H1 (cell line): Measurements from ENCODE around the gene LSM11. TPM values are rescaled to one million over a fixed set of nuclear protein-coding genes. Genes with fewer than 3 reads are reported as not detected.

ENCODE experiments used
- CTCF ChIA-PET: fragments of 300-600 bp; sonication (Branson Sonifier 250); formaldehyde crosslinking; loops from one replicate; lab custom pipeline; 2021; ENCODE audit not compliant: partially characterized antibody; lab: Charles Lee
- POLR2A ChIA-PET: fragments of 300-600 bp; sonication (Branson Sonifier 250); formaldehyde crosslinking; loops from one replicate; lab custom pipeline; 2021; ENCODE audit warnings: inconsistent platforms; ENCODE audit not compliant: partially characterized antibody; lab: Charles Lee
- DNase-seq, 2 experiments: peaks; one replicate each; pipeline versions ENCODE4 v3.0.0 to v3.0.0-alpha.2; 2010 to 2022; ENCODE audit warnings: low spot score in 2 of 2, low read depth in 1 of 2, mixed read lengths in 1 of 2
- FAIRE-seq: peaks from 2 replicates; lab custom pipeline; 2011; peaks lifted over from hg19 to GRCh38; lab: Jason Lieb, UNC
- H2AFZ ChIP-seq: 2 replicates; pipeline ENCODE4 v1.8.1; 2012; ENCODE audit warnings: low read length, inconsistent platforms
- H2AK5ac ChIP-seq: 2 replicates; pipeline ENCODE4 v1.6.1; 2013; ENCODE audit warnings: low read depth, low read length
- H2BK120ac ChIP-seq: replicated peaks from 2 replicates; pipeline ENCODE3; 2013; ENCODE audit warnings: low read depth, low read length, inconsistent platforms
- H2BK12ac ChIP-seq: 2 replicates; pipeline ENCODE4 v1.6.1; 2013; ENCODE audit warnings: low read depth, low read length
- H2BK15ac ChIP-seq: 2 replicates; pipeline ENCODE4 v1.6.1; 2013; ENCODE audit warnings: low read length
- H2BK20ac ChIP-seq: 2 replicates; pipeline ENCODE4 v1.6.1; 2013; ENCODE audit warnings: low read length
- H2BK5ac ChIP-seq: 2 replicates; pipeline ENCODE4 v1.6.1; 2013; ENCODE audit warnings: low read depth, low read length
- H3K14ac ChIP-seq: 2 replicates; pipeline ENCODE4 v1.6.1; 2013; ENCODE audit warnings: inconsistent platforms; ENCODE audit not compliant: insufficient read length
- H3K18ac ChIP-seq: 2 replicates; pipeline ENCODE4 v1.6.1; 2013; ENCODE audit warnings: low read length; ENCODE audit errors: extremely low read depth
- H3K23ac ChIP-seq: 2 replicates; pipeline ENCODE4 v1.6.1; 2013; ENCODE audit warnings: inconsistent platforms; ENCODE audit not compliant: insufficient read length
- H3K23me2 ChIP-seq: 2 replicates; pipeline ENCODE4 v1.6.1; 2013; ENCODE audit warnings: low read depth, low read length
- H3K27ac ChIP-seq: 2 replicates; pipeline ENCODE4 v1.6.1; 2011; ENCODE audit warnings: low read depth, low read length, inconsistent platforms
- H3K27me3 ChIP-seq, 4 experiments: replicated peaks in 1 of 4; 1 replicate in 1 of 4; 2 replicates in 3 of 4; pipeline versions ENCODE4 v1.6.1 to v1.8.1; 2011 to 2013; ENCODE audit warnings: low read length in 3 of 4, mild to moderate bottlenecking in 3 of 4, inconsistent platforms in 2 of 4, mixed read lengths in 2 of 4, moderate library complexity in 1 of 4; ENCODE audit not compliant: control insufficient read depth in 3 of 4, insufficient read depth in 3 of 4; ENCODE audit errors: extremely low read depth in 1 of 4
- H3K36me3 ChIP-seq, 4 experiments: 2 replicates each; pipeline versions ENCODE4 v1.6.1 to v1.8.1; 2011 to 2013; ENCODE audit warnings: mild to moderate bottlenecking in 4 of 4, low read length in 3 of 4, moderate library complexity in 2 of 4, control low read depth in 1 of 4, inconsistent platforms in 1 of 4; ENCODE audit not compliant: insufficient read depth in 4 of 4, control insufficient read depth in 2 of 4
- H3K4ac ChIP-seq: replicated peaks from 2 replicates; pipeline ENCODE3; 2013; ENCODE audit warnings: low read length, low read depth, mixed read lengths, inconsistent platforms; ENCODE audit not compliant: insufficient read length
- H3K4me1 ChIP-seq, 4 experiments: replicated peaks in 1 of 4; 1 replicate in 1 of 4; 2 replicates in 3 of 4; pipeline versions ENCODE4 v1.6.1 to v1.8.1; 2011 to 2013; ENCODE audit warnings: low read length in 3 of 4, inconsistent platforms in 2 of 4, mixed read lengths in 1 of 4; ENCODE audit not compliant: insufficient read depth in 4 of 4, control insufficient read depth in 3 of 4
- H3K4me2 ChIP-seq, 2 experiments: 2 replicates each; pipeline versions ENCODE4 v1.6.1 to v1.8.1; 2011 to 2013; ENCODE audit warnings: low read depth in 2 of 2, low read length in 2 of 2, control low read depth in 1 of 2, inconsistent platforms in 1 of 2, mild to moderate bottlenecking in 1 of 2; ENCODE audit not compliant: insufficient read depth in 1 of 2
- H3K4me3 ChIP-seq, 4 experiments: fragments of 200-600, 300-600 bp in 1 of 4; sonication (generic), shearing (Covaris generic), sonication (Bioruptor Twin) in 1 of 4; 2 replicates each; pipeline versions ENCODE4 v1.5.1 to v1.8.1; 2011 to 2016; ENCODE audit warnings: low read length in 4 of 4, low read depth in 3 of 4, control low read depth in 2 of 4, inconsistent platforms in 2 of 4, mild to moderate bottlenecking in 2 of 4, mixed read lengths in 1 of 4, moderate library complexity in 1 of 4; ENCODE audit not compliant: insufficient read depth in 2 of 4; ENCODE audit errors: extremely low read depth in 1 of 4
- H3K56ac ChIP-seq: replicated peaks from 2 replicates; pipeline ENCODE3; 2013; ENCODE audit warnings: low read depth, mild to moderate bottlenecking, mixed read lengths, low read length, inconsistent platforms; ENCODE audit not compliant: insufficient read length
- H3K79me1 ChIP-seq: 2 replicates; pipeline ENCODE4 v1.6.1; 2013; ENCODE audit warnings: low read depth, low read length, control low read depth
- H3K79me2 ChIP-seq, 2 experiments: 2 replicates each; pipeline versions ENCODE4 v1.6.1 to v1.8.1; 2012 to 2013; ENCODE audit warnings: low read length in 2 of 2, mild to moderate bottlenecking in 2 of 2, inconsistent platforms in 1 of 2; ENCODE audit not compliant: insufficient read depth in 2 of 2, control insufficient read depth in 1 of 2
- H3K9ac ChIP-seq, 4 experiments: replicated peaks in 1 of 4; 1 replicate in 1 of 4; 2 replicates in 3 of 4; pipeline versions ENCODE4 v1.6.1 to v1.8.1; 2011 to 2013; ENCODE audit warnings: low read depth in 3 of 4, low read length in 3 of 4, control low read depth in 2 of 4, mild to moderate bottlenecking in 2 of 4, moderate library complexity in 2 of 4, inconsistent platforms in 1 of 4; ENCODE audit errors: extremely low read depth in 1 of 4
- H3K9me3 ChIP-seq, 2 experiments: 2 replicates each; pipeline versions ENCODE4 v1.6.1 to v1.8.1; 2012 to 2013; ENCODE audit warnings: mild to moderate bottlenecking in 2 of 2, moderate library complexity in 2 of 2, control low read depth in 1 of 2, inconsistent platforms in 1 of 2, low read depth in 1 of 2, low read length in 1 of 2, mixed read lengths in 1 of 2; ENCODE audit not compliant: insufficient read depth in 2 of 2
- H4K20me1 ChIP-seq, 2 experiments: replicated peaks in 1 of 2; 2 replicates each; pipeline versions ENCODE3 to v1.8.1; 2011 to 2013; ENCODE audit warnings: inconsistent platforms in 2 of 2, low read length in 2 of 2, mild to moderate bottlenecking in 1 of 2; ENCODE audit not compliant: insufficient read depth in 2 of 2, control insufficient read depth in 1 of 2
- H4K5ac ChIP-seq: 2 replicates; pipeline ENCODE4 v1.6.1; 2013; ENCODE audit warnings: low read length, low read depth, mixed read lengths, inconsistent platforms; ENCODE audit not compliant: insufficient read length
- H4K8ac ChIP-seq: 2 replicates; pipeline ENCODE4 v1.8.0; 2013; ENCODE audit warnings: mild to moderate bottlenecking, moderate library complexity, low read length, inconsistent platforms; ENCODE audit not compliant: insufficient read depth; ENCODE audit errors: extremely low read depth
- H4K91ac ChIP-seq: replicated peaks from 2 replicates; pipeline ENCODE3; 2013; ENCODE audit warnings: low read length, mixed read lengths, inconsistent platforms; ENCODE audit not compliant: insufficient read length
- BACH1 ChIP-seq: IDR thresholded peaks from 2 replicates; pipeline ENCODE4 v1.6.1; 2012; ENCODE audit warnings: low read length, improper control_type of control experiment
- BRCA1 ChIP-seq: IDR thresholded peaks from 2 replicates; pipeline ENCODE4 v1.6.1; 2012; ENCODE audit warnings: low read depth, low read length, improper control_type of control experiment
- CBX8 ChIP-seq: fragments of 300-800, 300-1000 bp; sonication (generic); IDR thresholded peaks from 2 replicates; pipeline ENCODE4 v1.7.1; 2016; ENCODE audit warnings: low read depth, low read length, borderline replicate concordance
- CHD1 ChIP-seq: IDR thresholded peaks from 2 replicates; pipeline ENCODE4 v1.6.1; 2012; ENCODE audit warnings: low read depth, low read length, improper control_type of control experiment
- EZH2 ChIP-seq: fragments of 200-600 bp; sonication (generic); IDR thresholded peaks from 2 replicates; pipeline ENCODE4 v1.7.1; 2012; ENCODE audit warnings: low read depth, mild to moderate bottlenecking, moderate library complexity, low read length, inconsistent platforms; ENCODE audit not compliant: severe bottlenecking
- FOSL1 ChIP-seq: IDR thresholded peaks from 2 replicates; pipeline ENCODE4 v1.6.1; 2011; ENCODE audit warnings: mild to moderate bottlenecking, low read depth, low read length, moderate library complexity; ENCODE audit not compliant: insufficient read depth
- JUN ChIP-seq: IDR thresholded peaks from 2 replicates; pipeline ENCODE4 v1.6.1; 2011; ENCODE audit warnings: low read depth, mild to moderate bottlenecking, improper control_type of control experiment, low read length
- JUND ChIP-seq: IDR thresholded peaks from 2 replicates; pipeline ENCODE4 v1.6.1; 2011; ENCODE audit warnings: mild to moderate bottlenecking, improper control_type of control experiment, low read length
- KDM1A ChIP-seq: fragments of 200-600, 300-600 bp; sonication (generic); IDR thresholded peaks from 2 replicates; pipeline ENCODE4 v1.7.1; 2016; ENCODE audit warnings: mild to moderate bottlenecking, low read length, borderline replicate concordance
- NANOG ChIP-seq: IDR thresholded peaks from 2 replicates; pipeline ENCODE4 v1.6.1; 2011; ENCODE audit warnings: low read length, low read depth, mild to moderate bottlenecking, inconsistent platforms; ENCODE audit not compliant: insufficient read depth, poor library complexity, severe bottlenecking
- POLR2A ChIP-seq, 2 experiments: IDR thresholded peaks; 1 replicate in 1 of 2; 2 replicates in 1 of 2; pipeline ENCODE4 v1.6.1; 2011; ENCODE audit warnings: low read depth in 2 of 2, low read length in 2 of 2, mild to moderate bottlenecking in 2 of 2; ENCODE audit errors: control extremely low read depth in 1 of 2
- POU5F1 ChIP-seq: IDR thresholded peaks from 2 replicates; pipeline ENCODE4 v1.6.1; 2011; ENCODE audit warnings: low read depth, mild to moderate bottlenecking, low read length, moderate library complexity
- RNF2 ChIP-seq: fragments of 200-900, 300-1000 bp; sonication (generic); IDR thresholded peaks from 2 replicates; pipeline ENCODE4 v1.7.1; 2016; ENCODE audit warnings: borderline replicate concordance, low read depth, mild to moderate bottlenecking, antibody characterized with exemption, low read length; ENCODE audit not compliant: poor library complexity, severe bottlenecking; ENCODE audit errors: missing control alignments
- SP2 ChIP-seq: IDR thresholded peaks from 2 replicates; pipeline ENCODE4 v1.6.1; 2012; ENCODE audit warnings: mild to moderate bottlenecking, low read length, inconsistent platforms
- SP4 ChIP-seq: IDR thresholded peaks from 2 replicates; pipeline ENCODE4 v1.6.1; 2012; ENCODE audit warnings: low read length, inconsistent platforms
- SUZ12 ChIP-seq: fragments of 200-600 bp; sonication (generic); IDR thresholded peaks from 2 replicates; pipeline ENCODE4 v1.6.1; 2012; ENCODE audit warnings: mild to moderate bottlenecking, inconsistent platforms, low read length, moderate library complexity, mixed read lengths
- TEAD4 ChIP-seq: IDR thresholded peaks from 2 replicates; pipeline ENCODE4 v1.6.1; 2012; ENCODE audit warnings: low read depth, low read length, inconsistent platforms, mixed read lengths
- polyA plus RNA-seq, 7 experiments: library from polyadenylated mRNA; depleted of rRNA in 3 of 7; stranded (reverse) in 5 of 7; unstranded in 2 of 7; fragments of >200 nt in 5 of 7; fragments of 200-250 nt in 2 of 7; gene quantifications; 1 replicate in 5 of 7; 2 replicates in 1 of 7; 4 replicates in 1 of 7; pipeline versions ENCODE4 v1.2.1 to v1.2.3, GENCODE V29; 2011 to 2013; ENCODE audit warnings: missing spikeins in 2 of 7, mixed read lengths in 2 of 7
- total RNA-seq: library from RNA; stranded (reverse); fragmentation: NEBNext Ultra II Directional; extraction: Animal tissue kit (Norgen Biotek cat#: 25700); gene quantifications from 2 replicates; pipeline ENCODE4 v1.2.1, GENCODE V29; 2021

The LSM11 gene
- total and polyA plus RNA-seq, 2 of the 8 experiments (the other 6 are each of a cell fraction or from before 2014, with no cell fraction given) = 1.8 to 3.9 TPM

DNA sequence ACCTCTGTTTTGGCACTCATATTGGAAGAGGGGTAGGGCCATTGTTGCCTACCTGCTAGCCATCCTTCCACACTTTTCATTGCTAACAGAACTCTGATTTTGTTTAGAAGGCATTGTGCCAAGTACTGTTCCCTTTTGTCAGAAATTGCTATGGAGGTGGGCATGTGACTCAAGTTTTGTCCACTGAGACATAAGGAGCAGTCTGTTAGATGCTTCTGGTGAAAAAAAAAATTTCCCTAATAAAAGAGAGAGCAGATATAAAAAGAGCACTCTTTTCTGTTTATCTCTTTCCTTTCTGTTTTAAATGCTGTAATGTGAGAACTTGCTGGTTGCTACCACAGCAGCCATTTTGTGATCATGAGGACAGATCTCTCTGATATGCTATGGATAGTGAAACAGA, 34.2 kb upstream of the LSM11 start:
- Histone ChIP-seq H4K5ac (no peak overlapping the region), H3K27me3 (no peaks in the 10 kb centered on the region), H3K36me3 (no peaks in the 10 kb centered on the region), H4K91ac (no peak overlapping the region), H2AFZ (no peak overlapping the region), H3K4me2 (no peak overlapping the region), H3K18ac (no peak overlapping the region), H2AK5ac (no peak overlapping the region), H2BK120ac (no peak overlapping the region), H2BK20ac (no peak overlapping the region), H3K27ac (no peak overlapping the region), H2BK12ac (no peak overlapping the region), H3K4me1 (no peaks in the 10 kb centered on the region), H3K56ac (no peak overlapping the region), H3K14ac (no peak overlapping the region), H3K9ac (no peak overlapping the region; a peak in 1 of 7 replicates), H2BK15ac (no peak overlapping the region), H3K23me2 (no peaks in the 10 kb centered on the region), H4K8ac (no peak overlapping the region), H3K23ac (no peak overlapping the region), H3K4ac (no peak overlapping the region), H3K79me2 (no peaks in the 10 kb centered on the region), H3K9me3 (no peaks in the 10 kb centered on the region), H2BK5ac (no peak overlapping the region), H3K79me1 (no peaks in the 10 kb centered on the region), H4K20me1 (no peaks in the 10 kb centered on the region), H3K4me3 (no peak overlapping the region)
- DNase-seq (no peak), FAIRE-seq (no peak)
- ChIA-PET POLR2A (no interaction called here), CTCF (interaction anchor here (1.5 kb wide), 1 partner anchor 9 kb away, joined by 5 read pairs; no protein-coding TSS in a partner anchor)
- no peak for TF ChIP-seq POU5F1
- no peak for TF ChIP-seq EZH2
- TF ChIP-seq BRCA1 = no peak
- no peak for TF ChIP-seq BACH1
- TF ChIP-seq FOSL1 = no peak
- no peak for TF ChIP-seq KDM1A
- TF ChIP-seq CBX8 = no peak
- no peak for TF ChIP-seq JUND
- TF ChIP-seq JUN = no peak
- TF ChIP-seq SP2 = no peak
- TF ChIP-seq TEAD4 = no peak
- no peak for TF ChIP-seq SP4
- TF ChIP-seq CHD1 = no peak
- TF ChIP-seq SUZ12 = no peak
- TF ChIP-seq POLR2A (IDR thresholded peaks at IDR 0.05; ENCODE audit: control extremely low read depth in 1 of 2, low read depth in 2 of 2, low read length in 2 of 2) = no peak
- TF ChIP-seq NANOG = no peak
- TF ChIP-seq RNF2 = no peak
